ENCODE data around the gene SETD5. TPM values are rescaled to one million over a fixed set of nuclear protein-coding genes. Genes with fewer than 3 reads are reported as not detected.

SETD5 gene
- total and polyA plus RNA-seq, 2 donors (not counting 3 experiments of a cell fraction or from before 2014, with no cell fraction given): 48.2 to 149 TPM

DNA sequence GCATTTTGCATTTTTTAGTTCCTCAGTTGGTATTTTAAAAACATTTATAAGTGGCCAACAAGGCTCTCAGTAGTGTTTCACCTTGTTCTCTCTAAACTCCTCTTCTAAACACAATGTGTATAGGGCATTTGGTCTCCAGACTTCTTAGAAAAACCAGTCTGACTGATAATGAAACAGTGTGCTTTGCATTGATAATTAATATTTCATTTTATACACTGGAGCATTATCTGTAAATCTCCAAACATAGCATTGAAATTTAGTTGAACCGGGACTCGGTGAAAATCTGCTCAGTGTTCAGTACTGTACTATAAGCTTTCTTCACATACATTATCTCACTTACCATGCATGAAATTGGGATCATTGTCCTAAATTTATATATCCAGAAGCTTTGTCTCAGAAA, 53.6 kb downstream of the SETD5 start:
- H3K36me3 ChIP-seq (ENCODE audit: control insufficient read depth in 2 of 2, extremely low read depth in 1 of 2, insufficient read depth in 2 of 2, low read length in 2 of 2): peaks cover 27 to 58% of the 10 kb centered on the region in 2 experiments
- H3K4me2 ChIP-seq (ENCODE audit: insufficient read depth, low read length): no peak overlapping the region
- no peak overlapping the region for H3K27ac ChIP-seq (ENCODE audit: insufficient read depth, low read depth, low read length)
- TF ChIP-seq GATA2 (IDR thresholded peaks at IDR 0.05; ENCODE audit: insufficient read depth, insufficient read length, low read depth, low read length): no peak
- TF ChIP-seq JUN (IDR thresholded peaks at IDR 0.05; ENCODE audit: borderline replicate concordance, insufficient read depth, insufficient read length, low read depth): no peak
- TF ChIP-seq, protein P1, sequence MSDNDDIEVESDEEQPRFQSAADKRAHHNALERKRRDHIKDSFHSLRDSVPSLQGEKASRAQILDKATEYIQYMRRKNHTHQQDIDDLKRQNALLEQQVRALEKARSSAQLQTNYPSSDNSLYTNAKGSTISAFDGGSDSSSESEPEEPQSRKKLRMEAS (IDR thresholded peaks at IDR 0.05; ENCODE audit: insufficient read depth, insufficient read length): no peak
- no peak for TF ChIP-seq FOS (IDR thresholded peaks at IDR 0.05; ENCODE audit: borderline replicate concordance, insufficient read depth, low read length)
- H3K27me3 ChIP-seq (ENCODE audit: control insufficient read depth in 2 of 2, insufficient read depth in 2 of 2, low read length in 2 of 2): no peaks in the 10 kb centered on the region
- DNase-seq (ENCODE audit: low read depth, low spot score) (no peak), FAIRE-seq (no peak)
- H4K20me1 ChIP-seq (replicated peaks; ENCODE audit: control insufficient read depth, extremely low read depth, insufficient read depth, low read length): peaks cover 3% of the 10 kb centered on the region
- intact Hi-C loops (cut with micrococcal nuclease): no loop called here
- no peaks in the 10 kb centered on the region for H3K9me3 ChIP-seq (replicated peaks; ENCODE audit: control insufficient read depth, insufficient read depth, low read length)
- H3K9me1 ChIP-seq (replicated peaks; ENCODE audit: control insufficient read depth, extremely low read depth, insufficient read depth, low read length): no peaks in the 10 kb centered on the region
- H2AFZ ChIP-seq (ENCODE audit: low read depth, low read length): no peak overlapping the region
- no peaks in the 10 kb centered on the region for H3K4me1 ChIP-seq (ENCODE audit: control insufficient read depth, extremely low read depth, insufficient read depth, low read length)
- no peak overlapping the region for H3K4me3 ChIP-seq (replicated peaks in 1 of 3; ENCODE audit: insufficient read depth in 1 of 3, low read depth in 1 of 3, low read length in 3 of 3)
- H3K79me2 ChIP-seq (ENCODE audit: control insufficient read depth, insufficient read depth, low read length): peaks cover 24% of the 10 kb centered on the region
- no peak overlapping the region for H3K9ac ChIP-seq (replicated peaks; ENCODE audit: extremely low read depth, insufficient read depth, low read length)
- dilution Hi-C loops (cut with MboI; ENCODE audit: extremely low pct_ligation_motif_present, low sequenced_read_pairs): no loop called here
- POLR2A ChIA-PET: no interaction called here
- BruUV-seq (replicated peaks): no TSS peak
- CTCF ChIA-PET: interaction anchor here (1.0 kb wide), 1 partner anchor 10 kb away, joined by 3 read pairs; no protein-coding TSS in a partner anchor

DNA sequence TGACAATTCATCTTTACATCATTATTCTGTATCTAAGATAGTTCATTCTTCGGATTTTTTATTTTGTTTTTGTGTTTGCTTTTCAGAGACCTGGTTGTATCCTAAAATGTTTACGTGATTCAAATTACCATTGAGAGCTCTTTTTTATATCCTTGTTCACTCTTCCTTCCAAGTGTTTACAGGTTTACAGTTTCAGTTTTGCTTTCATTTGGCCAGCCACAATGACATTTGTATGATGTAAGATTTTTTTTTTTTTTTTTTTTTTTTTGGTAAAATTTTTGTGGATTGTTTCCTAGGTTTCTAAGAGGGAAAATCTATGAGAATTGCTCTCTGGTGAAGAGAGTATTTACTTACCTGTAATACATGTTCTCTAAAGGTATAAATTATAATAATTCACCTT, 55.0 kb downstream of the SETD5 start:
- H3K27me3 ChIP-seq (ENCODE audit: control insufficient read depth in 2 of 2, insufficient read depth in 2 of 2, low read length in 2 of 2): no peaks in the 10 kb centered on the region
- POLR2A ChIA-PET: interaction anchor here (0.7 kb wide), 1 partner anchor 60 kb away, joined by 7 read pairs; no protein-coding TSS in a partner anchor
- H3K9me3 ChIP-seq (replicated peaks; ENCODE audit: control insufficient read depth, insufficient read depth, low read length): no peaks in the 10 kb centered on the region
- CTCF ChIA-PET: interaction anchor here (0.7 to 1.5 kb wide), 3 partner anchors 11 to 99 kb away, joined by 4 to 7 read pairs (median 4); no protein-coding TSS in a partner anchor
- TF ChIP-seq, protein P1 (IDR thresholded peaks at IDR 0.05; ENCODE audit: insufficient read depth, insufficient read length): no peak
- TF ChIP-seq MYC (IDR thresholded peaks at IDR 0.05; ENCODE audit: low read depth, low read length) (no peak), POLR2AphosphoS5 (IDR thresholded peaks at IDR 0.05; ENCODE audit: insufficient read depth, low read depth, low read length) (no peak), FOS (IDR thresholded peaks at IDR 0.05; ENCODE audit: borderline replicate concordance, insufficient read depth, low read length) (no peak), JUN (IDR thresholded peaks at IDR 0.05; ENCODE audit: borderline replicate concordance, insufficient read depth, insufficient read length, low read depth) (no peak), GATA2 (IDR thresholded peaks at IDR 0.05; ENCODE audit: insufficient read depth, insufficient read length, low read depth, low read length) (no peak), POLR2A (IDR thresholded peaks at IDR 0.05; ENCODE audit: low read depth, low read length) (no peak), EZH2 (IDR thresholded peaks at IDR 0.05; ENCODE audit: borderline replicate concordance, low read depth, low read length, severe bottlenecking) (no peak)
- TF ChIP-seq, protein P2, sequence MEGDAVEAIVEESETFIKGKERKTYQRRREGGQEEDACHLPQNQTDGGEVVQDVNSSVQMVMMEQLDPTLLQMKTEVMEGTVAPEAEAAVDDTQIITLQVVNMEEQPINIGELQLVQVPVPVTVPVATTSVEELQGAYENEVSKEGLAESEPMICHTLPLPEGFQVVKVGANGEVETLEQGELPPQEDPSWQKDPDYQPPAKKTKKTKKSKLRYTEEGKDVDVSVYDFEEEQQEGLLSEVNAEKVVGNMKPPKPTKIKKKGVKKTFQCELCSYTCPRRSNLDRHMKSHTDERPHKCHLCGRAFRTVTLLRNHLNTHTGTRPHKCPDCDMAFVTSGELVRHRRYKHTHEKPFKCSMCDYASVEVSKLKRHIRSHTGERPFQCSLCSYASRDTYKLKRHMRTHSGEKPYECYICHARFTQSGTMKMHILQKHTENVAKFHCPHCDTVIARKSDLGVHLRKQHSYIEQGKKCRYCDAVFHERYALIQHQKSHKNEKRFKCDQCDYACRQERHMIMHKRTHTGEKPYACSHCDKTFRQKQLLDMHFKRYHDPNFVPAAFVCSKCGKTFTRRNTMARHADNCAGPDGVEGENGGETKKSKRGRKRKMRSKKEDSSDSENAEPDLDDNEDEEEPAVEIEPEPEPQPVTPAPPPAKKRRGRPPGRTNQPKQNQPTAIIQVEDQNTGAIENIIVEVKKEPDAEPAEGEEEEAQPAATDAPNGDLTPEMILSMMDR (IDR thresholded peaks at IDR 0.05; ENCODE audit: extremely low read depth in 1 of 2, insufficient read depth in 1 of 2, low read depth in 1 of 2, low read length in 2 of 2): no peak
- no peaks in the 10 kb centered on the region for H3K4me1 ChIP-seq (ENCODE audit: control insufficient read depth, extremely low read depth, insufficient read depth, low read length)
- intact Hi-C loops (cut with micrococcal nuclease) (no loop called here), dilution Hi-C loops (cut with MboI; ENCODE audit: extremely low pct_ligation_motif_present, low sequenced_read_pairs) (no loop called here)
- no peak for FAIRE-seq
- H3K79me2 ChIP-seq (ENCODE audit: control insufficient read depth, insufficient read depth, low read length): peaks cover 26% of the 10 kb centered on the region
- H3K4me2 ChIP-seq (ENCODE audit: insufficient read depth, low read length): no peak overlapping the region
- peaks cover 19 to 50% of the 10 kb centered on the region in 2 experiments for H3K36me3 ChIP-seq (ENCODE audit: control insufficient read depth in 2 of 2, extremely low read depth in 1 of 2, insufficient read depth in 2 of 2, low read length in 2 of 2)
- no TSS peak for BruUV-seq (replicated peaks)
- no peaks in the 10 kb centered on the region for H3K9me1 ChIP-seq (replicated peaks; ENCODE audit: control insufficient read depth, extremely low read depth, insufficient read depth, low read length)
- no peak for DNase-seq (ENCODE audit: low read depth, low spot score)
- no peak overlapping the region for H3K27ac ChIP-seq (ENCODE audit: insufficient read depth, low read depth, low read length)
- H3K9ac ChIP-seq (replicated peaks; ENCODE audit: extremely low read depth, insufficient read depth, low read length): no peak overlapping the region
- H4K20me1 ChIP-seq (replicated peaks; ENCODE audit: control insufficient read depth, extremely low read depth, insufficient read depth, low read length): peaks cover 3% of the 10 kb centered on the region
- no peak overlapping the region for H2AFZ ChIP-seq (ENCODE audit: low read depth, low read length)
- no peak overlapping the region for H3K4me3 ChIP-seq (replicated peaks in 1 of 3; ENCODE audit: insufficient read depth in 1 of 3, low read depth in 1 of 3, low read length in 3 of 3)

Data from endothelial cell of umbilical vein (primary cell).